ENCODE data around the gene MPP1.

MPP1 gene

DNA sequence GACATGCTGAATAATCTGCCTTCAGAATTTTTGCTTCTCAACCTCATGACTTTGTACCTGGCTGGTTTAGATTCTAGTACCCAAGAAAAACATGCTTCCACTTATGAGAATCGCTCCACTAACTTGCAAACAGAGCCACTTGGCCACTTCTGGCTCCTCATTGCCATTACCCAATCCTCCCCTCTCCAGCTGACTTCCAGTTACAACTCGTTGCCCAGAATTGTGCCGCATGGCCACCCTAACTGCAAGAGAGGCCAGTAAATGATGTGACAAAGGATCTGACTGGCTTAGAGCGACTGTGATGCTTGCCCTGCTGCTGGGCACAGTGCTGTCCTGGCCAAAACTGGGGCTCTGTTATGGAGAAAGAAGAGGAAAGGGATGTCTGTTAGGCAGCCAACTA is 46.6 kb downstream of the MPP1 start:
- no peak overlapping the region for H3K4me2 ChIP-seq (ENCODE audit: low read length)
- no peaks in the 10 kb centered on the region for H3K27me3 ChIP-seq (ENCODE audit: control insufficient read depth, low read length)
- H3K9me2 ChIP-seq (replicated peaks; ENCODE audit: control insufficient read depth, low read length): no peaks in the 10 kb centered on the region
- no peaks in the 10 kb centered on the region for H3K9me3 ChIP-seq (ENCODE audit: control insufficient read depth, insufficient read depth, low read length)
- peaks cover 11% of the 10 kb centered on the region for H3K79me2 ChIP-seq (ENCODE audit: control insufficient read depth, low read length)
- TF ChIP-seq, protein P1, sequence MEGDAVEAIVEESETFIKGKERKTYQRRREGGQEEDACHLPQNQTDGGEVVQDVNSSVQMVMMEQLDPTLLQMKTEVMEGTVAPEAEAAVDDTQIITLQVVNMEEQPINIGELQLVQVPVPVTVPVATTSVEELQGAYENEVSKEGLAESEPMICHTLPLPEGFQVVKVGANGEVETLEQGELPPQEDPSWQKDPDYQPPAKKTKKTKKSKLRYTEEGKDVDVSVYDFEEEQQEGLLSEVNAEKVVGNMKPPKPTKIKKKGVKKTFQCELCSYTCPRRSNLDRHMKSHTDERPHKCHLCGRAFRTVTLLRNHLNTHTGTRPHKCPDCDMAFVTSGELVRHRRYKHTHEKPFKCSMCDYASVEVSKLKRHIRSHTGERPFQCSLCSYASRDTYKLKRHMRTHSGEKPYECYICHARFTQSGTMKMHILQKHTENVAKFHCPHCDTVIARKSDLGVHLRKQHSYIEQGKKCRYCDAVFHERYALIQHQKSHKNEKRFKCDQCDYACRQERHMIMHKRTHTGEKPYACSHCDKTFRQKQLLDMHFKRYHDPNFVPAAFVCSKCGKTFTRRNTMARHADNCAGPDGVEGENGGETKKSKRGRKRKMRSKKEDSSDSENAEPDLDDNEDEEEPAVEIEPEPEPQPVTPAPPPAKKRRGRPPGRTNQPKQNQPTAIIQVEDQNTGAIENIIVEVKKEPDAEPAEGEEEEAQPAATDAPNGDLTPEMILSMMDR (IDR thresholded peaks at IDR 0.05; ENCODE audit: low read depth, low read length, poor library complexity, severe bottlenecking): no peak
- no peak for TF ChIP-seq EZH2phosphoT487 (IDR thresholded peaks at IDR 0.05; ENCODE audit: borderline replicate concordance, low read length)
- H4K20me1 ChIP-seq (ENCODE audit: control insufficient read depth, insufficient read depth, low read depth, low read length): no peaks in the 10 kb centered on the region
- H3K36me3 ChIP-seq (ENCODE audit: control insufficient read depth, low read length): peaks cover 9% of the 10 kb centered on the region
- H3K4me3 ChIP-seq (ENCODE audit: low read length): no peak overlapping the region
- H3K27ac ChIP-seq (ENCODE audit: low read depth, low read length): no peak overlapping the region
- H3K4me1 ChIP-seq (ENCODE audit: control insufficient read depth, low read length): peaks cover 20% of the 10 kb centered on the region
- no peaks in the 10 kb centered on the region for H3F3A ChIP-seq (ENCODE audit: control insufficient read depth, insufficient read depth)

- H3K79me2 ChIP-seq (ENCODE audit: control insufficient read depth, low read length): no peaks in the 10 kb centered on the region
- H3K4me1 ChIP-seq (ENCODE audit: control insufficient read depth, low read length): peaks cover 50% of the 10 kb centered on the region
- no peaks in the 10 kb centered on the region for H4K20me1 ChIP-seq (ENCODE audit: control insufficient read depth, insufficient read depth, low read depth, low read length)
- no peaks in the 10 kb centered on the region for H3K9me2 ChIP-seq (replicated peaks; ENCODE audit: control insufficient read depth, low read length)
- peak overlapping the region; percentile 65 for H3K4me3 ChIP-seq (ENCODE audit: low read length)
- TF ChIP-seq, protein P1 (IDR thresholded peaks at IDR 0.05; ENCODE audit: low read depth, low read length, poor library complexity, severe bottlenecking): no peak
- no peak for TF ChIP-seq EZH2phosphoT487 (IDR thresholded peaks at IDR 0.05; ENCODE audit: borderline replicate concordance, low read length)
- H3K27ac ChIP-seq (ENCODE audit: low read depth, low read length): peak overlapping the region; percentile 15; the same call in 1 of the 2 replicates
- H3K36me3 ChIP-seq (ENCODE audit: control insufficient read depth, low read length): no peaks in the 10 kb centered on the region
- peak overlapping the region; percentile 68 for H3K4me2 ChIP-seq (ENCODE audit: low read length)
- H3K9me3 ChIP-seq (ENCODE audit: control insufficient read depth, insufficient read depth, low read length): no peaks in the 10 kb centered on the region
- no peaks in the 10 kb centered on the region for H3F3A ChIP-seq (ENCODE audit: control insufficient read depth, insufficient read depth)
- H3K27me3 ChIP-seq (ENCODE audit: control insufficient read depth, low read length): no peaks in the 10 kb centered on the region
Observed at GRCh38 chrX:154751669-154752271, 53.5 kb downstream of the MPP1 start.

DNA sequence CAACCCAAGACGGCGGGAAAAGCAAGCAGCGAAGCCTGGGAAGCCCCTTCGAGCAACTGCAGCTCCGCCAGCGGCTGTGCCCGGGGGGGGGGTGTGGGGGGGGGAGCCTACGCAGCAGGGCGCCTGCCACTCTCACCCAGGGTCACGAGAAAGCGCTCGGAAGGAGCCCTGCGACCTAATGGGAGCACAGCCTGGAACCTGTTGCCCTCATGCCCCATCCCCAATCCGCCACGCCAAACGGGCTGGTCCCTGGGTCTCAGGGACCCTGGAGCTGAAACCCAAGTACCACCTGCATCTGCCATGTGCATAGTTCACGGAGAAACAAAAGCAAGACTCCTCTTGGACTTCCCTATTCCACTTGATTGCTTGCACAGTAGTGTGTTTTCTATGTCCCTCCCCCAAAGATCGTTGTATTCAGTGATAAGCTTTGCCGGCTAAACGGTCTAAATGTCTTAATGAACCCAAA is 54.0 kb downstream of the MPP1 start:
- Histone ChIP-seq H3K27ac (ENCODE audit: low read depth, low read length) (peak overlapping the region; percentile 15; the same call in 1 of the 2 replicates), H3K27me3 (ENCODE audit: control insufficient read depth, low read length) (no peaks in the 10 kb centered on the region), H3K4me1 (ENCODE audit: control insufficient read depth, low read length) (peaks cover 50% of the 10 kb centered on the region), H3F3A (ENCODE audit: control insufficient read depth, insufficient read depth) (no peaks in the 10 kb centered on the region), H3K4me2 (ENCODE audit: low read length) (peak overlapping the region; percentile 68), H3K4me3 (ENCODE audit: low read length) (peak overlapping the region; percentile 65), H3K79me2 (ENCODE audit: control insufficient read depth, low read length) (no peaks in the 10 kb centered on the region; the same call in 1 of the 2 replicates), H3K36me3 (ENCODE audit: control insufficient read depth, low read length) (no peaks in the 10 kb centered on the region), H3K9me2 (replicated peaks; ENCODE audit: control insufficient read depth, low read length) (no peaks in the 10 kb centered on the region), H4K20me1 (ENCODE audit: control insufficient read depth, insufficient read depth, low read depth, low read length) (no peaks in the 10 kb centered on the region), H3K9me3 (ENCODE audit: control insufficient read depth, insufficient read depth, low read length) (no peaks in the 10 kb centered on the region)
- TF ChIP-seq, protein P1 (IDR thresholded peaks at IDR 0.05; ENCODE audit: low read depth, low read length, poor library complexity, severe bottlenecking): no peak

Measured in DOHH2 (cell line).